SW 1271 (cell line): ENCODE measurements around the gene MAP3K3.

Experiments
- DNase-seq, 2 experiments: peaks; one replicate each; lab custom pipeline; 2025; lab: John Stamatoyannopoulos, UW

The MAP3K3 gene

GRCh38 chr17:63621684-63622573 lies at the start of gene MAP3K3:
TSS of gene MAP3K3 (plus strand) at chr17:63622417. CDS start at chr17:63622760, 343 bp downstream.
- DNase-seq = peak; percentile 98 to 100

GRCh38 chr17:63573634-63574033 lies 48.6 kb upstream of the MAP3K3 start:
- DNase-seq = peak in 1 of 2 experiments; percentile 8

GRCh38 chr17:63578027-63578768 lies 44.0 kb upstream of the MAP3K3 start:
- DNase-seq = no peak

GRCh38 chr17:63578769-63579111 lies 43.5 kb upstream of the MAP3K3 start:
- no peak for DNase-seq

- DNase-seq = no peak
Measured at GRCh38 chr17:63579633-63580032, 42.6 kb upstream of the MAP3K3 start.

GRCh38 chr17:63587770-63588169 lies 34.4 kb upstream of the MAP3K3 start:
- no peak for DNase-seq

GRCh38 chr17:63588797-63589196 lies 33.4 kb upstream of the MAP3K3 start:
- DNase-seq = no peak

GRCh38 chr17:63589646-63590045 lies 32.6 kb upstream of the MAP3K3 start:
- no peak for DNase-seq

- no peak for DNase-seq
Measured at GRCh38 chr17:63592797-63593196, 29.4 kb upstream of the MAP3K3 start.

- DNase-seq = no peak
Measured at GRCh38 chr17:63595132-63595531, 27.1 kb upstream of the MAP3K3 start.

- DNase-seq = no peak
Measured at GRCh38 chr17:63596856-63597586, 25.2 kb upstream of the MAP3K3 start.

GRCh38 chr17:63598281-63598680 lies 23.9 kb upstream of the MAP3K3 start:
- no peak for DNase-seq

- peak; percentile 30 to 76 for DNase-seq
Measured at GRCh38 chr17:63600569-63601438, 21.4 kb upstream of the MAP3K3 start, which contains the start of gene TACO1. TSS of gene TACO1 (plus strand) at chr17:63600895. CDS start at chr17:63601084, 189 bp downstream.

- DNase-seq = no peak
Measured at GRCh38 chr17:63601439-63602371, 20.5 kb upstream of the MAP3K3 start.

- no peak for DNase-seq
Measured at GRCh38 chr17:63609816-63610573, 12.2 kb upstream of the MAP3K3 start.

GRCh38 chr17:63610854-63611253 lies 11.4 kb upstream of the MAP3K3 start:
- no peak for DNase-seq

GRCh38 chr17:63611354-63611753 lies 10.9 kb upstream of the MAP3K3 start:
- no peak for DNase-seq

- no peak for DNase-seq
Measured at GRCh38 chr17:63613663-63614062, 8.6 kb upstream of the MAP3K3 start.

- DNase-seq = no peak
Measured at GRCh38 chr17:63621229-63621683, 961 bp upstream of the MAP3K3 start.
